IPS-11a (cell line): ENCODE measurements around the gene SSBP4.

Experiments used
- H3K4me3 ChIP-seq: one replicate; pipeline ENCODE4 v1.5.1; 2013; ENCODE audit warnings: low read depth, low read length, control low read depth

Gene SSBP4

DNA sequence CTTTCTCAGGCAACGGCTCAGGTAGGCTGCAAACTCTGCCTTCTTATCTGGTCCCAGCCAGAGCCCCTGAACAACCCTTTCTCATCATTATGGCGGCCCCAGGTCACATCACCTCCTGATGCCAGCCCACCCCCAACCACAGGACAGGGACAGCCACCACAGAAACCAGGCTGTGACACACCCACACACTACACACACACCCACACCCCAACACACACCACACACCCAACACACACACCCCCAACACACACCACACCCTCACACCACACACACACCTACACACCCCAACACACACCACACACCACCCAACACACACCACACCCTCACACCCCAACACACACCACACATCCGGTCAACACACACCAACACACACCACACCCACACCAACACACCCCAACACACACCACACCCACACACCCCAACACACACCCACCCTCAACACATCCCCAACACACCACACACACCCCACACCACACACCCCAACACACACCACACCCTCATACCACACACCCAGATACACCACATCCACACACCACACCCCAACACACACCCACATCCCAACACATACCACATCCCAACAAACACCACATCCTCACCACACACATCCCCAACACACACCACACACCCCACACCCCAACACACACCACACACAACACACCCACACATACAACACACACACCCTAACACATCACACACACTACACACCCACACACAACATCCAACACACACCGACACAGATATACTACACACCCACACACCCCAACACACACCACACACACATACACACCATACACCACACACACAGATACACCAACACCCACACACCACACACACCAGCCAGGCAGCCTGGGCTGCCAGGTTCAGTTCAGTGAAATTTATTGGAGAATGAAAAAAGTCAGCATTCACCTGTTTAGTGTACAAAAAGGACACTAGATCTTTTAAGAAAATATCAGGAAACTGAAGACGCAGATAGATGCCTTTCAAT is 22.9 kb downstream of the SSBP4 start:
- no peak overlapping the region for H3K4me3 ChIP-seq

- no peak overlapping the region for H3K4me3 ChIP-seq
Measured at GRCh38 chr19:18442941-18443340, 23.7 kb downstream of the SSBP4 start.

DNA sequence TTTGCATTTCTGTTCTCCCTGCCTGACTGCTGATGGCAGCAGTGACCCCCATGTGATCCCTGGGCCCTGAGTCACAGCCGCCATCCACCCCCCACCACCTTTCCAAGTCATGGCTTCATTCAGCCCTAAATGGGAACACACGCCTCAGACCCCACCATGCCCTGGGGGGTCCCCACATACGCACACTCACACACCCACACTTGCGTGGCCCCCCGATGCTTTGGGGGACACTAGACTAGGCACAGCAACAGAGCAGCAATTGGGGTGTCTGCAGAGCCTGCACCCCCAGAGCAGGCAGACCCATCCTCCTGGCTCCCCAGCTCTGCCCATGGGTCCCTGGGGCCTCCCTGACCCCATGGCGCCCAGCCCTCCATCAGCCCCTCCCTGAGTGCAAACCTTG is 24.2 kb downstream of the SSBP4 start:
- H3K4me3 ChIP-seq = no peak overlapping the region

- H3K4me3 ChIP-seq = no peak overlapping the region
Measured at GRCh38 chr19:18443831-18444230, 24.6 kb downstream of the SSBP4 start.

DNA sequence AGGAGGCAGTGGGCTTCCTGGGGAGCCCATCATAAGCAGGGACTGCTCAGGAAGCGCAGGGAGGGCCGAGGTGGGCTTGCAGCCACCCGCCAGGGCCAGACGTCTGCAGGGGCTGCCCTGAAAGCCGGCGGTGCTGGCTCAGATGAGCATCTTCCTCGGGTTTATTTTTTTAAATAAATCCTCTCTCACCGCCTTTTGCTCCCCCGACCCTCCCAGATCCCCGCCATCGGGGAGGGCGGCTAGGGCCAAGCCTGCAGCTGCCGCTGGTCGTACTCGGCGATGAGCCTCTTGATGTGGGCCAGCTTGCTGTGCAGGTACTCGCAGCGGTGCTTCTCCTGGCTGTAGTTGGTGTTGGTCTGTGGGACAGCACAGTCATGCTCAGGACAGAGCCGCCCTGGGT is 25.3 kb downstream of the SSBP4 start:
- no peak overlapping the region for H3K4me3 ChIP-seq

GRCh38 chr19:18445262-18445948 is 26.2 kb downstream of the SSBP4 start:
- no peak overlapping the region for H3K4me3 ChIP-seq

- no peak overlapping the region for H3K4me3 ChIP-seq
Measured at GRCh38 chr19:18446145-18446810, 27.1 kb downstream of the SSBP4 start.

GRCh38 chr19:18446811-18447359 is 27.7 kb downstream of the SSBP4 start:
- H3K4me3 ChIP-seq = no peak overlapping the region

GRCh38 chr19:18449552-18449951 is 30.4 kb downstream of the SSBP4 start:
- H3K4me3 ChIP-seq = no peak overlapping the region

DNA sequence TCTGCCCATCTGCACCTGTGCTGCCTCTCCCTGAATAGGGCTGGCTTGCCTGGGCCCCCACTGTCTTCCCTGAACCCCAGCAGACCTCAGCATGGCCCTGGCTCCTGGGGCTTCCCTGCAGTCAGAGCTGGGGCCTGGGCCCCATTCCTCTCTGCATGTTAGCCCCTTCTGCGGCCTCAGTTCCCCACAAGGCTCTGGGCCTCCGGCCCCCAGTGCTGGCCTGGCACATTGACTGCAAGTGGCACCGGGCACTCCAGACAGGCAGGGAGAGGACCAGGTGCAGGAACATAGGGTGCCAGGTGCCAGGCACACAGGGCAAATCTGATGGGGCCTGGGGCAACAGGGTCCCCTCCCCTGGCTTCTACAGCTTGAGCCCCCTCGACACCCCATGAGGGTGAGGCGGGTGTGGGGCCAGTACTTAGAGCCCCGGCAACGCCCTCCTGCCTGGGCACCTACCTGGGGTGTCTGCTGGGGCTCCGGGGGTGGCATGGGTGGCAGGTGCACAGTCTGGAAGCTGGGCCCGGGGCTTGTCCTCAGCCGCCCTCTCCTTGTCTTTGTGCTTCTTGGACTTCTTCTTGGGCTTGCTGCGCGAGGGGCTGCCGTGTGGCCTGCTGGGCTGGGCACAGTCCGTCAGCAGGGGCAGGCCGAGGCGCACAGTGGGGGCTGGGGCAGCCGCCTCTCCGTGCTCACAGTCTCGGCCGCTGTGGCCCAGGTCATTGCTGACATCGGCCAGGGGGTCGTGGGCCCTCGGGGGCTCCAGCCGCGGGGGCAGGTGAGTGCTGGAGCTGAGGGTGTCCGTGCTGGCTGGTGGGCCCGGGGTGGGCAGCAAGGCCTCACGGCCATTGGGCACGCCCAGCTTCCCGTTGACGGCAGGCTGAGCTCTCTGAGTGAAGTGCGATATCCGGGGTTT is 31.1 kb downstream of the SSBP4 start:
- H3K4me3 ChIP-seq = no peak overlapping the region

DNA sequence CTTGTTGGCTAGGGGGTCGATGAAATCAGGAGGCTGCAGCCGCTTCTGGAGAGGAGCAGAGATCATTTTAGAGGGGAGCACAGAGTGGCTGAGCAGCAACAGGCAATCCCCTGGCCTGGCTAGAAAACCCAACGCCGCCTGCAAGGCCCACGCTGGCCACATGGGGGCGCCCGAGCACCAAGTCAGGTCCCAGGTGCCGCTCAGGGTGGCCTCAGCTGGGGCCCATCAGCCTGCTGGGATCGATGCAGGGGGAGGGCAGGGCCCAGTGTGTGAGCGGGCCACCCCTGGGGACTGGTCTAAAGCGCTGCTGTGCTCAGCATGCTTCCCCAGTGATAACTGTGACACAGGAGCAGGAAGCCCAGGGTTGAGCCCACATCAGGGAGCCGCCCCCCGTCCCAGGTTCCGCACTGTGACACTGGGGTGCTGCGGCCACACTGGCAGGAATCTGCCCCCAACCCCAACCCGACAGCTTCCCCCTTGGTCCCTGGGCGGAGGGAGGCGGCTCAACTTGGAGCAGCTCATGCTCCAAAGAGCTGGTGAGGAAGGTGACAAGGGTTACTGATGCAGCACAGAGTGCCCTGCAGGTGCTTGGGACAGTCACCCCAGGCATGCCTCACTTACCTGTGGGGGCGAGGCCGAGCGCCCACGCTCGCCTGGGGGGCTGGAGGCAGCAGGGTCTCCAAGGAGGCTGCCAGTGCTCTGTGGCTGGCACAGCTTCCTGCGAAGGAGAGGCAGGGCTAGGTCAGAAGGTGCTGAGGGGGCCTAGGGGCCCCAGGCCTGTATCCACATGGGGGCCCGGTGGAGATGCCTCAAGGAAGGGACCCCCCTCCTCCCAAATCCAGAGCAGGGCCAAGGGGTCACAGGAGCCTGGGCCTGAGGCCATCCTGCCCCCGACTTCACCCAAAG is 32.0 kb downstream of the SSBP4 start:
- H3K4me3 ChIP-seq = no peak overlapping the region

DNA sequence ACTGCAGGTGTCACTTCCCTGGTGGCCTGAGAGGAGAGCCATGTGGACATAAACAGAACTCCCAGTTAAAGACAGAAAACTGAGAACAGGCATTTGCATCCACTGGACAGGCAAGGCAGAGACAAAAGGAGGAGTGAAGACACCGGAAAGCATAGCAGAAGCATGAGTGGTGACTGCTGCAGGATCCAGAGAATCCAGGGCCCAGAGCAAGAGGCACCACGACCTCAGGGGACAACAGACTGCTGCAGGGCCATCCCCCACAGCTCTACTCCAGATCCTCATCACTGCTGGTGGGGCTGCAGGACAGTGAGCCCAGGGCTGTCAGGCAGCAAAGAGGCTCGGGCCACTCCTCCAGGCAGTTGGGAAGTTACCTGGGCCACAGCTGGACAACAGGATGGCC is 33.2 kb downstream of the SSBP4 start:
- no peak overlapping the region for H3K4me3 ChIP-seq

- no peak overlapping the region for H3K4me3 ChIP-seq
Measured at GRCh38 chr19:18453269-18454024, 34.2 kb downstream of the SSBP4 start.

DNA sequence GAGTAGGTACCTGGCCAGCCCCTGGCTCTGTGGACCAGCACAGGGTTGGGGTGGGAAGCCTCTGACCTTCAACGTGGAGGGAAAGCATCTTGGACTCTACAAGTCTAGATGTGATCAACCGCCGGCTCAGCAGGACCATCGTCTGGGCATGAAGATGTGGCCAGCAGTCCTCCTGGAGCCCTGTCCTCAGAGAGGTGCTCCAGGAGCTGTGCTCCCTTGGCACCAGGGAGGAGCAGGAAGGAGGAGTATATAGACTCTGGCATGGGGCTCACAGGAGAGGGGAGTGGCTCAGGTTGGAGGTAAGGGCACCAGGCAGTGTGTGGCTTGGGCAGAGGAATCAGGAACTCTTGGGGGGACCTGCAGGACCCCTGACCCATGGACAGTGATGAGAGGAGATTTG is 37.1 kb downstream of the SSBP4 start:
- no peak overlapping the region for H3K4me3 ChIP-seq

- no peak overlapping the region for H3K4me3 ChIP-seq
Measured at GRCh38 chr19:18456974-18457373, 37.8 kb downstream of the SSBP4 start.

DNA sequence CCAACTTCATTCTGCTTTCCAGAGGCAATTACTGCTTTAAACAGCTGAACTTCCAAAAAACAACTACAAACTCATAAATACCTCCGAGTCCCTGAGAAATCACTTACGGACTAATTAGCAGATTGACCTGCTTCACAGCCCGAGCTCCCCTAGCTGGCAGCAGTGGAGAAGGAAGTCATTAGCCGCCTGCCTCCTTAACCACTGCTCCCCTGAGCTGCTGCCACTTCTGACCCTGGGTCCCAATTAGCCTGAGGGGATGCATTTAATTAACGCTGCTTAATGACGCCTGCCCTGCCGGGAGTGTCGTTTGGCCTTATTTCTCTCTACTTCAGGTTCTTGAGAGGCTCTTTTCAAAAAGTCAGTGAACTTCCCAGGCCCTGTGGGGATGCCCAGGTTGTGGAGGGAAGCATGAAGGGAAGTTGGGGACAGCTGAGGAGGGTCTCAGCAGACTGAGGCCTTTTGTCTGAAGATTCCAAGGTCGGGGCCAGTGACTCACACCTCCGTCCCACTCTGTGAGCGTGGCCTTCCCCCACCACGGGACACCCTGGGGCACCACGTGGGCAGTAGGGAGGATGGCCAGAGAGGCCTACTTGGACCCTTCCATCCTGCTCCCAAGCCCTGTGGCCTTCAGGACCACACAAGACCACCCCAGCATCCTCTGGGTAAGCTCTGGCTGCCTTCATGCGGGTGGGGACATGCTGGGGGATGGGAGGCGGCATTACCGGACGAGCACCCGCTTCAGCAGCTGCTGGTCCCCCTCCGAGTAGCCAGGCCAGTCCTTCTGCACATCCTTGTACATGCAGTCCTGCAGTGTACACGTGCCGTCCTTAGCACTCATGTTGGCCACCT is 38.5 kb downstream of the SSBP4 start:
- no peak overlapping the region for H3K4me3 ChIP-seq

- H3K4me3 ChIP-seq = no peak overlapping the region
Measured at GRCh38 chr19:18460900-18461299, 41.7 kb downstream of the SSBP4 start.

- no peak overlapping the region for H3K4me3 ChIP-seq
Measured at GRCh38 chr19:18461471-18461870, 42.3 kb downstream of the SSBP4 start.
